Measurements from ENCODE around the gene CIDEB.

Gene CIDEB

DNA sequence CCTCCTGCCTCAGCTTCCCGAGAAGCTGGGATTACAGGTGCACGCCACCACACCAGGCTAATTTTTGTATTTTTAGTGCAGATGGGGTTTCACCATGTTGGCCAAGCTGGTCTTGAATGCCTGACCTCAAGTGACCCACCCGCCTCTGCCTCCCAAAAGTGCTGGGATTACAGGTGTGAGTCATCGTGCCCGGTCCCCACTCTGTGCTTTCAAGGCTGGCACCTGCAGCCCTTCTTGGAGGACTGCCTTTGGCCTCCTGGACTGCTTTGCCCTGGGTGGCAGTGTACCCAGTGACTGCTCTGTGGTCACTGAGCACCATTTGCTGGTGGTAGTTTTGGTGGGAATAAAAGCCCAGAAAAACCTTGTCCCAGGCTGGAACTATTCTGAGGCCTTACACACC is 20.8 kb downstream of the CIDEB start:
- no peak for DNase-seq

DNA sequence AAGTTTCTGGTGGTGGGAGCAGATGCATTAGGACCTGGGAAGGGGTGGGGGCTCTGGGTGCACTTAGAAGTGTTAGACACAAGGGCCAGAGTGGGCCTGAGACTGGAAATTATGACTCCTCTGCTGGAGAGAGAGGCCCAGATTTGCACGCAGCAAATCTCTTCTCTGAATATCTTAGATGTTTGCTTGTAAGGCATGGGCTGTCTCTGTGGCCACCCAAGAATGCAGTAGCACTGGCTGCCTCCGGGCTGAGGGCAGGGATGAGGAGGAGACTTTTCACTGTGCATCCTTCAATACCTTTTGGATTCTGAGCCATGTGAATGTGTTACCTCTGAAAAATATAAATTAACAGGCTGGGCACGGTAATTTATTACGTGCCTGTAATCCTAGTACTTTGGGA is 22.4 kb downstream of the CIDEB start:
- no peak for DNase-seq

DNA sequence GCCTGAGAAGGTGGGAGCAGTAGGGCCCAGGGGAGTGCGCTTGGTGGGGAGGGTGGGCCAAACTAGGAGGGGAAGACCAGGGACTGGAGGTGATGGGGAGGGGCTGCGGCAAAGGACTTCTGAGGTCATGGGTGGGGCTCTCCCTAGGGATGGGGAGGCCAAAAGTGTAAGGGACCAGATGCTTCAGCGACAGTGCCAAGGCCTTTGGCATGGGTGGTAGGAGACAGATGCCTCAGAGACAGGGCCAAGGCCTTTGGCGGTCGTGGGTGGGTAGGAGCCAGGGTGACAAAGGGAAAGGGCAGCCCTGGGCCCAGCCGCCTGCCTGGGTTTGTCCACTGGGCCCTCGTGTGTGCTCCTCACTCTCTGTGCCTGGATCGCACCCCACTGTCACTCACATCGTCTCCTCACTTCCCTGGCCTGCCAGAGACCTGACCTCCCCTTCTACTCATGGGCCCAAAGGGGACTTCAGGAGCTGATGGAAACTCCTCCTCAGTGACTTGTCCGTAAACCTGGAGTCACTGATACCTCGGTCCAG is 23.2 kb downstream of the CIDEB start:
- no peak for DNase-seq

DNA sequence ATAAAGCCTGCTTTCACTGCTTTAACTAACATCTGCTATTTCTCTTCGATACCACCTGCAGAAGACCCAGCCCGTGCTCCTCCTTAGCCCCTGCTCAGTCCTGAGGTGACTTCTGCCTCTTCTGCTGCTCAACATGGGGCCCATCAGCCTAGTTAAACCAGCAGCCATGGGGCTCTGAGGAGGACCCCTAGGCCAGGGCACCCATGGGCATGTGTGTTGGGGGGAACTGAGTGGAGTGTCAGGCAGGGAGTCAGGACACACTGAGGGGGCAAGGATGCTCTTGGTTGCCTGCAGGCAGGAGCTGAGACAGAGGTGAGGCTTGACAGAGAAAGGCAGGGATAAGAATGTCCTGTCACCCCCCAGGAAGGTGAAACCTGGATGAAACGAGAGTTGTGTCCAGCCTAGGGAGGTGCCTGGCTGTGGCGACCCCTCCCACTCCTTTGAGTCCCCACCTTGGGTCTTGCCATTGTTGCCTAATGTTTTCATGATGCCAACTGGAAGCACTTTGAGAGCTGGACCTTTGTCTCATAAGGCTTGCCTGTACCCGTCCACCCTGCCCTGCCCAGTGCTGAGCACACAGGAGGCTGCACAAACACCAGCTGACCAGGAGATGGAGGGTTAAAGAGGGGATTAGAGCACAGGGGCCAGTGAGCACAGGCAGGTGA is 23.8 kb downstream of the CIDEB start:
- no peak for DNase-seq

DNA sequence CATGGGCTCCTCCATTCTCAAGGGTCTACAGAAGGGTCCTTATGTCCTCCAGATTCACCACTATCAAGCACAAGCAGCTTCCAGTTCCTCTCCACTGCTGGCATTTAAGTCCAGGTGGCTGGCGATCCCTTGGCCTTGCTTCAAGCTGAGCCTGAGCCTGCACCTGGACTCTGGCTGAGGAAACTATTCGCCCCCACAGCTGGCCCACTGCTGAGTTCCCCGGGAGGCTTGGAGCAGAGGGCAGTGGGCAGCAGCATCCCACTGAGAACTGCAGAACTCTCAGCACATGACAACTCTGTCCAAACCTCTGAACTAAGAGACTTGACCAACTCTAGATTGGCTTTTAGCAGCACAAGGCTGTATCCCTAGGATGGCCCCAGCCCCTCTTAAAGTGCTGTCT is 25.0 kb downstream of the CIDEB start:
- DNase-seq, result no peak

DNA sequence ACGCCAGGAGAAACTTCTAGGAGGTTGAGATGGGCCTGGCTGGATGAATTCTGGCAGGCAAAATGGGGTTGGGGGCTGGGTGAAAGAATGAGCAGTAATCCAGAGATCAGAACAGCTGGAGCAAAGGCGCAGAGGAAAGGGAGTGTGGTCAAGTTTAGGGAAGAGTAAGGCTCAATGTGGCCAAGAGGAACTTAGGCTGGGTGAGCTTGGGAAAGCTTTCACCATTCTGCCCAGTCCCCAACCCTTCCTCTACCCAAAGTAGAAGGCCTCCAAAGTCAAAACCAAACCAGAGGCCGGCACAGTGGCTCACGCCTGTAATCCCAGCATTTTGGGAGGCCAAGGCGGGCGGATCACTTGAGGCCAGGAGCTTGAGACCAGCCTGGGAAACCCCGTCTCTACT is 26.1 kb downstream of the CIDEB start:
- DNase-seq, result no peak

DNA sequence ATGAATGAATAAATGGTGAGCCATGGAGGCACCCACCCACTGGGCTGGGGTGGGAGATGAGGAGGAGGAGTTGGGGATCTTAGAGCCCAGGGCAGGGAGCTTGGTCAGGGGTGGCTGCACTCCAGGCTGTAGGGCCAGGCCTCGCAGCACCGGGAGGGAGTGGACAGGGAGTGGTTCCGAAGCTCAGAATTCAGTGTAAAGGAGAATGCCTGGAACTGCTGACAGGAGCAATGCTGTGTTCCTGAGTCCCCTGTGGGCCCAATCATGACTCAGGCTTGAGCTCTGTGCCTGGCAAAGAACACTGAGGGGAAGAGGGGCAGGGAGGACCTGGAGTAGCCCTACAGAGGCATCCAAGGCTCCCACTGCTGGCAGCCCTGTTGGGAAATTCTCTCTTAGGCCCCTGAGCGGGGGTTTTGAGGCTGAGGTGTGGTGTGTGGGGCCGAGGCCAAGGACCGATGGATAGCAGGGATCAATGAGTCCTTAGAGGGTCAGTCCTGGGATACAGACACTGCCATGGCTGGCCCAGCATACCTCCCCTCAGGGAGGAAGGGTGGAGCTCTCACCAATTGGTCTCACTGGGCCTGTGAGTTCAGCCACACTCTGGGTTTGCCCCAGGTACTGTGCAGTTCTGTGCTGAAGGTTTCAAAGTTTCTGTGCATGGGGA is 26.8 kb downstream of the CIDEB start:
- no peak for DNase-seq

DNA sequence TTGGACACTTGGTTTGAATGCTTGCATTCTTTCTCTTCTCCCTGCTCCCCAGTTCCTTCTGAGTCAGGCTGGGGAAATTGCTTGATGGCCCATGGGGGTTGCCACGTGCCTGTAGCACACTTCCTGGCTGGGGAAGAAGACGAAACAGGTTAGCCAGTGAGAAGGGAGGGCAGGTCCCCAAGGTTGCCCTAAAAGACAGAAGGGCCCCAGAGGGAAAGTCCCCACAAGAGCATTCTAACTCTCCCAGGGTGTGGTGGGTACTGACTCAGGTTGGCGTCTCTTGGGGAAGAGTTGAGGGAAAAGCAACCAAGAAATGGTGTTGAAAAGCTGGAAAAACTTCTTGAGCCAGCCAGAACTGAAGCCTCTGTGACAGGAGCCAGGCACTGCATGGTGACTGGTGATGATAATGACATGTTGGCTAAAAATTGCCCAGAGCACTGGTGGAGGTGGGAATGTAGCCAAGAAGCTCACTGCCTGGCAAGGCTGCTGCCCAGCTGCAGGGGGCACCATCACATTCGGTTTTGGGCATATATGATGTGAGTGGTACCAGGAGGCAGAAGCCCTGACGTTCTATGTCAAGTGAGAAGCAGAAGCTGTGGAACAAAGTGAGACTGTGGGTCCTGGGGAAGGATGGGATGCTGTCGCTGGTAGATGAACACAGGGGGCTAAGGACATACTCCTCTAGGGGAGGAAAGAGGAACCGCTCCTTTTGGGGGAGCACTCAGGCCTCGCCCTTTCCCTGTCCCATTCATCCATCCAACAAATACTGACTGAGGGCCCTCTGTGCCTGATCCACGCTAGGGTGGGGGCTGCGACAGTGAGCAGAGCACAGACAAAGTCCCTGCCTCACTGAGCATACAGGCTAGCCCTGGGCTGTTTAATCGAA is 28.2 kb downstream of the CIDEB start:
- DNase-seq, result peak; percentile 26

DNA sequence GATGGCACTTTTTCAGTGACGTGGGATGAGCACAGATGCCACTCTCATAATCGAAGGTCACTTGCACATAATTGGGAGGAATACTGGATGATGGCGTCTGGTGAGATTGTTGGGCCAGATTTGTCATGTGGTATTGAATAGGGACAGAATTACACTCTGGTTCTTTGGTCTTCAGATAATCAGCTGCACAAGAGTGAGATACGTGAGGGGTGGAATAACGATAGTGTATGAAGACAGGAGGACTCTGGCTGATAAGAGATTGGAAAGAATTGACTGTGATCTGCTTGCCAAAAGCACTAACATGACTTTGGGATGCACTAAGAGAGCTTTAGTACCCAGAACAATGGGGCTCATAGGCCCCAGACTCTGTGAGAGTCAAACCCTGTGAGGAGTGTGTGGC is 29.4 kb downstream of the CIDEB start:
- DNase-seq, result no peak

DNA sequence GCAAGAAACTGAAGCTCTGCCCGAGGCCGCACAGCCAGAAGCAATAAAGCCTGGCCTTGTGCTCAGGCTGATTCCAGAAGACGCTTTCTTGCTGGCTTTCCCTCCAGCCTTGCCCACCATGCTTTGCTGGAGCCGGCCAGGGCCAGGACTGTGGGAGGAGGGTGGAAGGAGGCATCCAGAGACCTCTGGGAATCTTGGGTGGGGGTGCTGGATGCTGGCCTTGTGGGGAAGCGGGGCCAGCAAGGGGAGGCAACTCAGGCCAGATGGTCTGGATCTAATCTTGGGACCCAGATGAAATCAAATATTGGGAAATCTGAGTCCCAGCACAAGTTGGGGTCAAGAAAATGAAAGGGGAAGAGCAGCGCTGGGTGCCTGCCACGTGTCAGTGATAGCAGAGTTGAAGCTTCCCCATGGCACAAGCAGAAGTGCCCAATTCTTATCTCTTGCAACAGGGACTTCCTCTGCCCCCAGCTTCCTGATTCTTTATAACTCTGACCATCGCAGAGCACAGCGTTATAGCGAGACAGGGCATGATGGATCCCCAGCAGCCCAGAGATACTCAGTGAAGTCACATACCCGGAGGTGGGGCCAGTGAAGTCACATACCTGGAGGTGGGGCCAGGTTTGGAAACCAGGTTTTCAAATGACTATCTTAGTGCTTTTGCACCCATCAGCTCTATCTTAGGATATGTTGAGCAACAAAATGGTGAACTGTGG is 30.0 kb downstream of the CIDEB start:
- DNase-seq, result no peak

DNA sequence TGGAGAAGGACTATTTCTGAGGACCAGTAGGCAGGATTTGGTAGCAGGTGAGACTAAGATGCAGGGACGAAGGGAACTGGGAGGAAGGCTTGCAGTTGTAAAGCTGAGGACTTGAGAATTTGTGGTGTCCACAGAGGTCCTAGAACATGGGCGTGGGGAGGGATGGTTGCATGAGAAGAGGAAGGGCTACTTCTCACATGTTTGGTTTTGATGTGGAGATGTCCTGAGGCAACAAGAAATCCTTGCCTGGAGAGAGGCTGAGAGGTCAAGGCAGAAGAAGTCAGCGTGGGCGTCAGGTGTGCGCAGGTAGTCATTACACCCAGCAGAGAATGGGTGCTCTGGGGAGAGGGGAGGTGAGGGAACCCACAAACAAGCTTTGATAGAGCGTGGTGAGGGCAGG is 30.7 kb downstream of the CIDEB start:
- DNase-seq, result no peak

DNA sequence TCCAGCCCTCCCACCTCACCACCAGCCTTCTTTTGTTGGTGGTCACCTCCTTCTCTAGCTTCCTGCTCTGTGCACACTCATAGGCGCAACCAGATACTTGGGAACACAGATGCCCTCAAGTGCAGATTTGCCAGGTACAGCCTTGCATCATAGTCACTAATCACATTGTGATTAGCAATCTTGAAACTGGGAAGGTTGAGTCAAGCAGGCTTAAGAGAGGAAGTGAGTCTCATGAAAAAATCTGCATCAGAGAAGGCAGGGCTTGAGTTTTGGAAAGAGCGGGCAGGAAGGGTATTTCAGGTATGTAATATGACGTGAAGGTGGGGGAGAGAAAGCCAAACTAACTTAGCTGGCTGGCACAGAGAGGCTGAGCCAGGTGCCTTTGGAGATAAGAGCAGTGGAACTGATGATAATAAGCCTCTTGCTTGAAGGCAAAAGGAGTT is 33.7 kb downstream of the CIDEB start:
- DNase-seq, result peak; percentile 27

DNA sequence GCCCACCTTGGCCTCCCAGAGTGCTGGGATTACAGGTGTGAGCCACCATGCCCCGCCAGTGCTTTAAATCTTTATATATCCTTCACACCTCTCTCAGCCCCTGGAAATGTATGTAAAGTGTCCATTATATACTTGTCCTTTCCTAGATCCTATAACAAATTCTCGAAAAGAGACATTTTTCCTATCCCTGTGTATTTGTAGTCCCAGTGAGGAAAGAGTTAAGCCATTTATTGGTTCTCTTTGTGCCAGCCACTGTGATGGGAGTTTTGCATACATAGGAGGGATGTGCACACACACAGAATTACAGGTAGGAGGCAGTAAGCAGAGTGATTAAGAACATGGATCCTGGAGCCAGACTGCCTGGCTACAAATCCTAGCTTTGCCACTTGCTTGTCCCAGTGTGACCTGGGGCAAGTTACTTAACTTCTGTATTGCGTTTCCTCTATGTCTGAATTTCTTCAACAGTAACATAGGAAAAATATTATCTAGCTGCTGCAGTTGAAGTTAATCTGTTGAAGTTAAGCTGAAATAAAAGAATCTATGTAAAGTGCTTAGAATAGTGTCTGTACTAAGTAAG is 34.3 kb downstream of the CIDEB start:
- no peak for DNase-seq

DNA sequence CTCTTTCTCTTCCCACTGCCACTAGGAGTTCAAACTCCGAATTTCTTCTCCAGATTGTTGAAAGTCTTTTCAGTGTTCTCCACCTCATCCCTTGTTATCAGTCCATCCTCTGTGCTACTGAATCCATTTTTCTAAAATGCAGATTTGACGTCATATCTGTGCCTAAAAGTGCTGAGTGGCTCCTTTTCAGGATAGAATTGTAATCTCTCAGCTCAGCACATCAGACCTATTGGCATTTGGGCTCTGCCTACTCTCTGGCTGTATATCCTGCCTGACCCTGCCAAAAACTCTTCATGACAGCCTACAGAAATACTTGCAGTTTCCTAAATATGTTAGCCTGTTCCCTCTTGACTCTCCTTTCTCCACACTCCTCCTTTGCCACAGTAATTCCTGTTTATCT is 35.3 kb downstream of the CIDEB start:
- no peak for DNase-seq

DNA sequence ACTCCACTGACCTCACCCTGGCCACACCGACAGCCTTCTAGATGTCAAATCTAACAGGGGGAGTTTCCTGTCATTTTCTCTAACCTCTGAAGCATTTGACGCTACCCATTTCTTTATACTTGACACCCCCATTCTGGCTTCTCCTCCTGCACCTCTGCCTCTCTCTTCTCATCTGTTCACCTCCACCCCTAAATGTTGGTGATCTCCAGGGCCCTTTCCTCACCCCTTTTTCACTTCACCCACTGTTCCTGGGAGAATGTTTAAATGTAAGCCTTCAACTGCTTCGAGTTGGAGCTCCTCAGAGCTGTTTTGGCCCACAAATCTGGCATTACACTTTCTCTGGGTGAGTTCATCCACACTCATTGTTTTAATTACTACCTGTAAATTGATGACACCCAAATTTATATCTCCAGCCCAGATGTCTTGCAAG is 35.9 kb downstream of the CIDEB start:
- no peak for DNase-seq

DNA sequence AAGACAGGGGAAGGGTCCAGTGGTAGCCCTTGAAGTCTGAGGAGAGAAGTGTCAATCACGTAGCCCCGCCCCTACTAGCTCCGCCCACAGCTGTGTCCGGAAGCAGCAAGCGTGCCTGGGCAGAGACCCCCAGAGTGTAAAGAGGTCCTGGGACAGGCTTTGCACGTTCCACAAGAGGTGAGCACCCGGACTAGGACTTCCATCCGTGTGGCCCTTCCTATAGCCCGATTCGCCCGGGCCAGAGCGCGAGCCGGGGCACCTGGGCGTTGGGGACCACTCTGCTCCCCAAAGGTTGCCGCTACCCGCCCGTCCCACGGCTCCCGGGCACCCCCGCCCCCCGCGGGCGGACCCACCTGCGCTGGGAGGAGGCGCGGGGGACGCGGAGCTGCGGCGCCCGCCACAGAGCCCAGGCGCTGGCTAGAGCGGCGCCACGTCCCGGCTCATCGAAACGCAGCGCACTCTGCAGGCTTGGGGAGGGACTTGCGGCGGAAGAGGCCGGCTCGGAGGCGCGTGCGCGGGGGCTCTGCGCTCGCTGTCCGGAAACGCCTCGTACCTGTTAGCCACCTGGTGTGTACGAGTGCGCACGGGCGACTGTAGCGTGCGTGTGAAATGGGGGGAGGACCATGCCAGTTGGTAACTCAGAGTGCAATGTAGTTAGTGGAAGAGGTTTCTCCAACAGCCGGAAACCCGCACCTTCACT is 36.5 kb downstream of the CIDEB start, which contains the start of gene RABGGTA:
Gene RABGGTA (minus strand): TSS at position 464 of the 700 bp plus-strand sequence. CDS start 482 bp downstream, outside the sequence.
- peak; percentile 88 for DNase-seq

DNA sequence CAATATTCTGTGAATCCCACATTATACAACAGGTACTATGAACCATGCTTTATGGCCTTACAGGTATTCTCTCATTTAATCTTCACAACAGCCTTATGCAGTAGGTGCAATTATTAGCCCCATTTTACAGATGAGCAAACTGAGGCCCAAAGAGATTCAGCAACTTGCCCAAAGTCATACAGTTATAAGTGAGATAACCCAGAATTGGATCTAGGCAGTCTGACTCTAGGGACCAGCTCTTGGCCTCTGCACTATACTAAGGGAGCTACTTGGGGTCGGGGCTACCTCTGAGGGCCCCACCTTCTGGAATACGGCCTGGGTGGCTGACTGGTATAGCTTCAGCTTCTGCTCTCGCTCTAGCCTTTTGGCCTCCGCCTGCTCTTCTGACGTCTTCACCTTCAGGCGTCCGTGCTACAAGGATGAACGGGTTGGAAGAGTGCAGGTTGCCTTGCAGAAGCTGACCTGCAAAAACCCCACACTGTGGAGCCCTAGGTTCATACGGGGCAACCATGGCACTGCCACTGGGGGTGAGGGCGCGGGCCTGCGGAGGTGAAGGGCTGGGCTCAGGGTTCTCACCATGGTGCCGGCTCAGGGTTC is 37.1 kb downstream of the CIDEB start:
- no peak for DNase-seq

DNA sequence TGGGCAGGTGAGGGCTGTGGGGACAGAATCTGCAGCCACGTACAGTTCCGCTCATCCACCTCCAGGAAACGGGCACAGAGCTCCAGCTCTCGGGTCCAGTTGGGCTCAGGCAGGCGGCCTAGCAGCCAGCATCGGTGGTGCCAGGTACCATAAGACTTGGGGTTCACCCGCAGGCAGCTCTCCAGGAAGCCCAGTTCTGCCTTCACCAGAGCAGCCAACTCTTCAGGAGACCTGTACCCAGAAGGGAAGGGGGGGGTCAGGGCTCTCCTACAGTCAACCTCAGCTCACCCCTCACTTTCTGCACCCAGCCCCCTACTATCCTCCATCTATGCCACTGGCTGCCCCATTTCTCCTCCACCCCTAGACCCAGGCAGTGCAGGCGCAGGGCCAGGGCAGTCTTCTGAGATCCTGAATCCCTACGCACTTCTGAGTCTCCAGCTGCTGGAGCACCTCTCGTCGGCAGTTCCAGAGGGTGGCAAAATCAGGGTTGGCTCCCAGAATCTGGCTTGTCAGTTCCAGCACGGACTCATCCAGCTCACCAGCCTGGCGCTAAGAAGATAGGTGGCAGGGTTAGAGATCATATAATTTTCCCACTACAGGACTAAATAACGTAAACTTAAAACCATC is 37.8 kb downstream of the CIDEB start:
- DNase-seq, result no peak

DNA sequence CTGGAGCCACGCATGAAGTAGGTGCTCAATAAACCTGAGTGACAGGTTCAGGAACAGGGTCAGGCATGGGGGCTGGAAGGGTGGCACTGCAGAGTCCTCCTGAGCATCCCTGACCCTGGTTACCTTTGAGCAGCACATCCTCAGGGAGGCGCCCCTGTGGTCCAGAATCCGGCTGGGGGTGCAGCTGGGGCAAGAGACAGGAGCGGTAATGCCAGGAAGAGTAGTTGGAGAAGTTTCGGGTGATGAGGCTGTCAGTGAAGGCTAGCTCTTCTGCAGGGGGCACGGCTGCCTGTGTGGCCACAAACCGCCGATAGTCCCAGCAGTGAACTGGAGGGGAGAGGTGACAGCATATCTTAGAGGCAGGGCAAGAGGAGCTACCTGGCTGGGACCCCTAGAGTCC is 38.4 kb downstream of the CIDEB start:
- no peak for DNase-seq

DNA sequence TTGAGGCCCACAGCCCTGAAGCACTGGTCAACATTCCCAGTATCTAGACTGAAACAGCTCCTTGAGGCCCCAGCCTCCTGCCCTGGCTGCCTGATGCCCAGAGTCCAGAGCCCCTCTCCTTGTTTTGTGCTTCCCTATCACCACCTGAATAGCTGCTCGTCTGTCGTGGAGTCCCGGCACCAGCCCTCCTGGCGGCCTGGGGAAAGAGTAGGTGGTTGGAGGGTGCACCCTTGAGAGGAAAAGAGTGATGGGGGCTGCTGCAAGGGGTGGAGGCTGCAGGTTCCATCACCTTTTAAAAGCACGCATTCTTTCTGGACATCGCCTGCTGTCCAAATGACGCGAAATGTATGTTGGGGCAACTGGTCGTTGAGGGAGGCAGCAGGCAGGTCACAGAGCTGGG is 39.6 kb downstream of the CIDEB start:
- no peak for DNase-seq

DNA sequence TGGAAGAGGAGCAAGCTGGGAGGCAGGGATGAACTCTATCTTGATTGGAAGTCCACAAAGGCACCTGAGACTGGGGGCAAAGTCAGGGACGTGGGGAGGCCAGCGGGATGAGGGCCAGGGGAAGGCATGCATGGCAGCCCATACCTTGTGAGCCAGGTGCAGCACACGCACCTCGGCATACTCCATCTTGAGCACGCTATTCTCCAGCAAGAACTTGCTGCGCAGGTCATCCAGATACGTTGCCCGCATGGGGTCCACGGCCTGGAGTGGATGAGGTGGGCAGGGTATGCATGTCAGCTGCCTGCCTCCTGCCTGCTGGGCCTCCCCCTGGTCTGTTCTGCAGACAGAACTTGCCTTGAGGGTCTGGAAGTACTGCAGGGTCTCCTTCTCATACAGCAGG is 40.3 kb downstream of the CIDEB start:
- DNase-seq, result no peak
